Activated CD4-positive, alpha-beta memory T cell treated with anti-CD3 and anti-CD28 coated beads, Interleukin-2, amount 10 ng/mL, durations not matched to agents 7 days and 5 days (primary cell): ENCODE results near the gene WDFY3. TPM values are rescaled to one million over a fixed set of nuclear protein-coding genes. Genes with fewer than 3 reads are reported as not detected.

Experiments
- CTCF ChIA-PET: fragments of 350-600 bp; sonication (Branson Sonifier 250); formaldehyde crosslinking; loops from one replicate; lab custom pipeline; 2021; ENCODE audit warnings: antibody characterized with exemption, inconsistent platforms; lab: Charles Lee
- POLR2A ChIA-PET: fragments of 350-600 bp; sonication (Branson Sonifier 250); formaldehyde crosslinking; loops from one replicate; lab custom pipeline; 2021; ENCODE audit warnings: antibody characterized with exemption; lab: Charles Lee
- DNase-seq: peaks from one replicate; pipeline ENCODE4 v3.0.0-alpha.2; 2020
- H3K27ac Mint-ChIP-seq: one replicate; pipeline ENCODE4 v1.8.0; 2021; ENCODE audit warnings: mild to moderate bottlenecking, mixed read lengths
- H3K27me3 Mint-ChIP-seq: one replicate; pipeline ENCODE4 v1.8.0; 2021; ENCODE audit warnings: mixed read lengths
- H3K36me3 Mint-ChIP-seq: one replicate; pipeline ENCODE4 v1.8.0; 2021; ENCODE audit warnings: low read depth, mixed read lengths
- H3K4me1 Mint-ChIP-seq: one replicate; pipeline ENCODE4 v1.8.0; 2021; ENCODE audit warnings: mixed read lengths
- H3K4me3 Mint-ChIP-seq: one replicate; pipeline ENCODE4 v1.8.0; 2021; ENCODE audit warnings: mild to moderate bottlenecking, mixed read lengths
- H3K9me3 Mint-ChIP-seq: one replicate; pipeline ENCODE4 v1.8.0; 2021; ENCODE audit warnings: mixed read lengths
- total RNA-seq, 2 experiments: library from RNA; stranded (reverse); gene quantifications; one replicate each; pipeline ENCODE4 v1.2.3, GENCODE V29; 2021

WDFY3 gene
- total RNA-seq, 2 experiments from 2014 or later = 1.4 to 1.5 TPM

GRCh38 chr4:84938316-84938715, 28.2 kb downstream of the WDFY3 start:
- Mint-ChIP-seq H3K4me3 (no peak overlapping the region), H3K27ac (no peak overlapping the region), H3K9me3 (peaks cover 11% of the 10 kb centered on the region), H3K27me3 (no peaks in the 10 kb centered on the region), H3K4me1 (no peaks in the 10 kb centered on the region), H3K36me3 (no peaks in the 10 kb centered on the region)
- ChIA-PET POLR2A (no interaction called here), CTCF (no interaction called here)
- no peak for DNase-seq

- H3K4me3 Mint-ChIP-seq = no peak overlapping the region
- no peaks in the 10 kb centered on the region for H3K27me3 Mint-ChIP-seq
- H3K4me1 Mint-ChIP-seq = no peaks in the 10 kb centered on the region
- no peak for DNase-seq
- peaks cover 8% of the 10 kb centered on the region for H3K9me3 Mint-ChIP-seq
- POLR2A ChIA-PET = no interaction called here
- no peaks in the 10 kb centered on the region for H3K36me3 Mint-ChIP-seq
- CTCF ChIA-PET = no interaction called here
- no peak overlapping the region for H3K27ac Mint-ChIP-seq
Observed at GRCh38 chr4:84937381-84937977, 29.0 kb downstream of the WDFY3 start.

- Mint-ChIP-seq H3K27ac (no peak overlapping the region), H3K4me1 (no peaks in the 10 kb centered on the region), H3K27me3 (no peaks in the 10 kb centered on the region), H3K36me3 (no peaks in the 10 kb centered on the region), H3K4me3 (no peak overlapping the region), H3K9me3 (peaks cover 3% of the 10 kb centered on the region)
- POLR2A ChIA-PET = no interaction called here
- DNase-seq = no peak
- CTCF ChIA-PET = no interaction called here
Observed at GRCh38 chr4:84936123-84936522, 30.4 kb downstream of the WDFY3 start.

- no peaks in the 10 kb centered on the region for H3K36me3 Mint-ChIP-seq
- no peaks in the 10 kb centered on the region for H3K4me1 Mint-ChIP-seq
- no peaks in the 10 kb centered on the region for H3K27me3 Mint-ChIP-seq
- H3K9me3 Mint-ChIP-seq = no peaks in the 10 kb centered on the region
- DNase-seq = no peak
- no peak overlapping the region for H3K4me3 Mint-ChIP-seq
- CTCF ChIA-PET = no interaction called here
- H3K27ac Mint-ChIP-seq = no peak overlapping the region
- POLR2A ChIA-PET = no interaction called here
Observed at GRCh38 chr4:84932462-84932861, 34.0 kb downstream of the WDFY3 start.

GRCh38 chr4:84931961-84932360, 34.5 kb downstream of the WDFY3 start:
- no peaks in the 10 kb centered on the region for H3K27me3 Mint-ChIP-seq
- no peaks in the 10 kb centered on the region for H3K9me3 Mint-ChIP-seq
- no peaks in the 10 kb centered on the region for H3K36me3 Mint-ChIP-seq
- H3K4me3 Mint-ChIP-seq = no peak overlapping the region
- no peak overlapping the region for H3K27ac Mint-ChIP-seq
- no peaks in the 10 kb centered on the region for H3K4me1 Mint-ChIP-seq
- CTCF ChIA-PET = no interaction called here
- POLR2A ChIA-PET = no interaction called here
- no peak for DNase-seq

GRCh38 chr4:84931274-84931673, 35.2 kb downstream of the WDFY3 start:
- no peaks in the 10 kb centered on the region for H3K36me3 Mint-ChIP-seq
- no peak overlapping the region for H3K27ac Mint-ChIP-seq
- H3K9me3 Mint-ChIP-seq = no peaks in the 10 kb centered on the region
- H3K4me1 Mint-ChIP-seq = no peaks in the 10 kb centered on the region
- no peak overlapping the region for H3K4me3 Mint-ChIP-seq
- DNase-seq = no peak
- ChIA-PET POLR2A (no interaction called here), CTCF (no interaction called here)
- no peaks in the 10 kb centered on the region for H3K27me3 Mint-ChIP-seq

GRCh38 chr4:84928089-84928488, 38.4 kb downstream of the WDFY3 start:
- Mint-ChIP-seq H3K4me3 (no peak overlapping the region), H3K4me1 (no peaks in the 10 kb centered on the region), H3K9me3 (no peaks in the 10 kb centered on the region), H3K27me3 (no peaks in the 10 kb centered on the region), H3K36me3 (no peaks in the 10 kb centered on the region), H3K27ac (no peak overlapping the region)
- ChIA-PET POLR2A (no interaction called here), CTCF (no interaction called here)
- DNase-seq = no peak

- no peak for DNase-seq
- Mint-ChIP-seq H3K27me3 (no peaks in the 10 kb centered on the region), H3K27ac (no peak overlapping the region), H3K4me3 (no peak overlapping the region), H3K9me3 (no peaks in the 10 kb centered on the region), H3K4me1 (no peaks in the 10 kb centered on the region), H3K36me3 (no peaks in the 10 kb centered on the region)
- POLR2A ChIA-PET = no interaction called here
- CTCF ChIA-PET = no interaction called here
Observed at GRCh38 chr4:84927428-84927827, 39.1 kb downstream of the WDFY3 start.

- Mint-ChIP-seq H3K9me3 (no peaks in the 10 kb centered on the region), H3K27me3 (no peaks in the 10 kb centered on the region), H3K4me3 (no peak overlapping the region), H3K27ac (no peak overlapping the region), H3K36me3 (no peaks in the 10 kb centered on the region), H3K4me1 (no peaks in the 10 kb centered on the region)
- ChIA-PET CTCF (no interaction called here), POLR2A (no interaction called here)
- DNase-seq = no peak
Observed at GRCh38 chr4:84925558-84925957, 40.9 kb downstream of the WDFY3 start.

- no peaks in the 10 kb centered on the region for H3K4me1 Mint-ChIP-seq
- no peaks in the 10 kb centered on the region for H3K9me3 Mint-ChIP-seq
- ChIA-PET POLR2A (no interaction called here), CTCF (no interaction called here)
- H3K36me3 Mint-ChIP-seq = no peaks in the 10 kb centered on the region
- H3K27ac Mint-ChIP-seq = no peak overlapping the region
- H3K27me3 Mint-ChIP-seq = no peaks in the 10 kb centered on the region
- H3K4me3 Mint-ChIP-seq = no peak overlapping the region
- no peak for DNase-seq
Observed at GRCh38 chr4:84924434-84924833, 42.1 kb downstream of the WDFY3 start.

- Mint-ChIP-seq H3K9me3 (no peaks in the 10 kb centered on the region), H3K27me3 (no peaks in the 10 kb centered on the region), H3K36me3 (no peaks in the 10 kb centered on the region), H3K4me1 (no peaks in the 10 kb centered on the region), H3K4me3 (no peak overlapping the region), H3K27ac (no peak overlapping the region)
- DNase-seq = no peak
- CTCF ChIA-PET = no interaction called here
- POLR2A ChIA-PET = no interaction called here
Observed at GRCh38 chr4:84920617-84921016, 45.9 kb downstream of the WDFY3 start.

- Mint-ChIP-seq H3K27me3 (no peaks in the 10 kb centered on the region), H3K36me3 (no peaks in the 10 kb centered on the region), H3K4me1 (no peaks in the 10 kb centered on the region), H3K4me3 (no peak overlapping the region), H3K27ac (no peak overlapping the region), H3K9me3 (no peaks in the 10 kb centered on the region)
- POLR2A ChIA-PET = no interaction called here
- CTCF ChIA-PET = no interaction called here
- no peak for DNase-seq
Observed at GRCh38 chr4:84917869-84918600, 48.5 kb downstream of the WDFY3 start.

GRCh38 chr4:84917086-84917821, 49.2 kb downstream of the WDFY3 start:
- Mint-ChIP-seq H3K4me3 (no peak overlapping the region), H3K4me1 (no peaks in the 10 kb centered on the region), H3K36me3 (no peaks in the 10 kb centered on the region), H3K27ac (no peak overlapping the region), H3K27me3 (no peaks in the 10 kb centered on the region), H3K9me3 (no peaks in the 10 kb centered on the region)
- DNase-seq = no peak
- ChIA-PET CTCF (no interaction called here), POLR2A (no interaction called here)
